OCI-LY7 (cell line): ENCODE measurements around the gene GID4.
"Not testable (repeated sequence)": the region's sequence is repeated elsewhere in the genome, so short reads cannot be mapped to it uniquely, and the experiment has no call there.

Experiments
- CTCF ChIP-seq: fragments of 200-600 bp; sonication (generic); conservative IDR thresholded peaks from 2 replicates; pipeline ENCODE4 v1.5.1; 2014; ENCODE audit warnings: mild to moderate bottlenecking, antibody characterized with exemption, low read length, moderate library complexity, mixed read lengths
- EZH2phosphoT487 ChIP-seq: fragments of 200-600 bp; sonication (generic); IDR thresholded peaks from 2 replicates; pipeline ENCODE4 v1.6.1; 2018; ENCODE audit warnings: low read depth, borderline replicate concordance, mild to moderate bottlenecking, mixed run types, antibody characterized with exemption, low read length, moderate library complexity, mixed read lengths

- TF ChIP-seq EZH2phosphoT487, CTCF: not testable (repeated sequence)
Measured at GRCh38 chr17:17995887-17996286, 43.3 kb upstream of the GID4 start.
